Brain microvascular endothelial cell (primary cell): ENCODE results near the gene NSFL1C.

Experiments
- DNase-seq: peaks from one replicate; pipeline ENCODE4 v3.0.0-alpha.2; 2020
- H3K27ac ChIP-seq: fragments of 250-450 bp; sonication (Bioruptor Pico); 2 replicates; pipeline ENCODE4 v1.5.1; 2020; ENCODE audit warnings: mild to moderate bottlenecking, moderate library complexity
- H3K27me3 ChIP-seq: fragments of 250-450 bp; sonication (Bioruptor Pico); replicated peaks from 2 replicates; pipeline ENCODE4 v1.5.1; 2020; ENCODE audit warnings: mild to moderate bottlenecking
- H3K36me3 ChIP-seq: fragments of 250-450 bp; sonication (Bioruptor Pico); replicated peaks from 2 replicates; pipeline ENCODE4 v1.5.1; 2020; ENCODE audit warnings: mild to moderate bottlenecking
- H3K4me3 ChIP-seq: 2 replicates; pipeline ENCODE4 v1.5.1; 2011; ENCODE audit warnings: low read depth, mild to moderate bottlenecking, control low read depth, low read length, moderate library complexity
- CTCF ChIP-seq: IDR thresholded peaks from 2 replicates; pipeline ENCODE4 v1.5.1; 2011; ENCODE audit warnings: low read depth, mild to moderate bottlenecking, moderate library complexity, low read length, control low read depth, inconsistent platforms; ENCODE audit errors: missing control alignments
- in situ Hi-C: cut with HindIII; loops from 2 replicates; pipeline ENCODE4 v1.10.0; 2017; ENCODE audit warnings: low sequenced_read_pairs, low pct_ligation_motif_present

The NSFL1C gene

GRCh38 chr20:1496930-1497329, 30.3 kb upstream of the NSFL1C start:
- no peak for TF ChIP-seq CTCF
- Histone ChIP-seq H3K27ac (no peak overlapping the region), H3K4me3 (no peak overlapping the region), H3K27me3 (peaks cover 21% of the 10 kb centered on the region), H3K36me3 (no peaks in the 10 kb centered on the region)
- DNase-seq: no peak
- in situ Hi-C loops: no loop called here

- in situ Hi-C loops: no loop called here
- no peak for DNase-seq
- Histone ChIP-seq H3K36me3 (no peaks in the 10 kb centered on the region), H3K4me3 (no peak overlapping the region), H3K27me3 (peaks cover 17% of the 10 kb centered on the region), H3K27ac (no peak overlapping the region)
- TF ChIP-seq CTCF: no peak
Observed at GRCh38 chr20:1494436-1494835, 27.8 kb upstream of the NSFL1C start.

DNA sequence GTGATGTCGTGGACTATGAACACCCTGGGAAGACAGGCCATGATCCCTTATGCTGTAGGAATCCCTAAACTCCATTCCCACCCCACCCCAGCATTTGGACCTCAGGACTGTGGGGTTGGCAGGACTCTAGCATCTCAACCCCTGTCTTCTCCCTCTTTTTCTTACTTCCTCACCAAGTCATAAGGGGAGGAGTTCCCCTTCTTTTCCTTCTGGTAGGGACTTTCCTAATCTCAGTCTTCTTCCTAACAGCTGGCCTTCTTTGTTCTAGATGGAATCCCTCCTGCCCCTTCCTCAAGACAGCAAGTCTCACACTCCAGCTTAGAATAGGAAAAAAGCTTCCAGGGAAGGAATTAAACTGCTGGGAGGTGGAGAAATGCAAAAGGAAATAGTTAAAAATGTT, 26.9 kb upstream of the NSFL1C start:
- DNase-seq: no peak
- in situ Hi-C loops: no loop called here
- no peak overlapping the region for H3K27ac ChIP-seq
- H3K36me3 ChIP-seq: no peaks in the 10 kb centered on the region
- no peak overlapping the region for H3K4me3 ChIP-seq
- peaks cover 17% of the 10 kb centered on the region for H3K27me3 ChIP-seq
- TF ChIP-seq CTCF: no peak

DNA sequence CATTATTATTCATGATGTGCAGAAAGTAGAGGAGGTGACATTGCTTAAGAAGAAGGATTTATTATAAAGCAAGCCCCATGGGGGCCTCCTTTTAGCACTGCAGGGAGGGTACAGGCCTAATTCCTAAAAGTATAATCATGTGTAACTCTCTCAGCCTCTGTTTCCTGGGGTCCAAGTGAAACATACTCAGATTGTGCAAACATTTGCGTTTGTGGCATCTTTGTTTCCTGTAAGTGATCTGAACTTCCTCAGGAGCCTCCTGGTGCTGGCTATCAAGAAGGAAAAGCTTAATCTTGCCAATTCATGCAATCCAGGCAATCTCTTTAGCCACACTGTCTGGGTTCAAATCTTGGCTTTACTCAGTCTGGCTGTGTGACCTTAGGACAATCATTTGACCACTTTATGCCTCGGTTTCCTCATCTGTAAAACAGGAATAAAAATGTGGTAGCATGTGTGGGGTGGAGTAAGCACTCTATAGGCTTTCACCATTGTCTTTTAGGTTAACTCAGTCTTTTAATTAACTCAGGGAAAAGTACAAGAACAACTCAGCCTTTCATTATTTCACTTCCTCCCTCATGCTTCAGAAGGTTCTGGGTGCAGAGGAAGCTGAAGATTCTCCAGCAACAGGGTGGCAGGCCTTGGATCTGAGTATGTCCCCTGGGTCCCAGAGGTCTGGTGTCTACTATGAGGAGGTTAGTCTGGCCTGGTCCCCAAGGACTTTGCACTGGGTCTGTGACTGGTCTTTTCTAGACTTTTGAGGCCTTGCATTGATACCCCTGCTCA, 25.4 kb upstream of the NSFL1C start:
- in situ Hi-C loops: no loop called here
- peaks cover 17% of the 10 kb centered on the region for H3K27me3 ChIP-seq
- H3K4me3 ChIP-seq: no peak overlapping the region
- no peaks in the 10 kb centered on the region for H3K36me3 ChIP-seq
- TF ChIP-seq CTCF: no peak
- no peak overlapping the region for H3K27ac ChIP-seq
- DNase-seq: no peak

- Histone ChIP-seq H3K27ac (no peak within 1 kb of the TSS), H3K27me3 (peaks cover 17% of the 10 kb centered on the region), H3K4me3 (no peak within 1 kb of the TSS), H3K36me3 (no peaks in the 10 kb centered on the region)
- in situ Hi-C loops: no loop called here
- no peak for DNase-seq
- TF ChIP-seq CTCF: no peak
Observed at GRCh38 chr20:1491281-1491840, 24.7 kb upstream of the NSFL1C start, which contains the start of gene SIRPB2. Gene SIRPB2 (minus strand): TSS chr20:1491420. CDS start chr20:1491359, 61 bp downstream.

- H3K27me3 ChIP-seq: peaks cover 17% of the 10 kb centered on the region
- H3K4me3 ChIP-seq: no peak overlapping the region
- DNase-seq: no peak
- H3K36me3 ChIP-seq: no peaks in the 10 kb centered on the region
- no peak for TF ChIP-seq CTCF
- in situ Hi-C loops: no loop called here
- no peak overlapping the region for H3K27ac ChIP-seq
Observed at GRCh38 chr20:1490643-1491195, 24.1 kb upstream of the NSFL1C start.
